Upper lobe of left lung (tissue), 6 donors: ENCODE data around the gene MAP2K5. TPM values are rescaled to one million over a fixed set of nuclear protein-coding genes. Genes with fewer than 3 reads are reported as not detected.
A peak's percentile ranks its signal among the peaks of the same experiment; 100 is the strongest.

Source experiments
- ATAC-seq, 2 donors: fragments of 200-7000 bp; cut with Tn5 transposase; one replicate each; pipeline ENCODE4 v1.9.1; 2022; ENCODE audit warnings: mild to moderate bottlenecking in 2 of 2, moderate library complexity in 2 of 2; ENCODE audit not compliant: low FRiP score in 2 of 2
- DNase-seq, 2 donors: peaks; one replicate each; pipeline ENCODE4 v3.0.0-alpha.2; 2019 to 2020
- H3K27ac ChIP-seq, 4 donors: fragments of 200-600 bp; sonication (generic); one replicate each; pipeline ENCODE4 v1.5.1; 2016 to 2019
- H3K27me3 ChIP-seq, 4 donors: fragments of 200-600 bp; sonication (generic); one replicate each; pipeline ENCODE4 v1.5.1; 2017 to 2019
- H3K36me3 ChIP-seq, 4 donors: fragments of 200-600 bp; sonication (generic); one replicate each; pipeline ENCODE4 v1.5.1; 2016 to 2019
- H3K4me1 ChIP-seq, 4 donors: fragments of 200-600 bp; sonication (generic); one replicate each; pipeline ENCODE4 v1.5.1; 2018 to 2019
- H3K4me3 ChIP-seq, 4 donors: fragments of 200-600 bp; sonication (generic); one replicate each; pipeline ENCODE4 v1.5.1; 2017 to 2019; ENCODE audit warnings: mild to moderate bottlenecking in 2 of 4, moderate library complexity in 1 of 4
- H3K9me3 ChIP-seq, 4 donors: fragments of 200-600 bp; sonication (generic); one replicate each; pipeline ENCODE4 v1.5.1; 2018 to 2019
- EP300 ChIP-seq, 4 donors: sonication (generic); formaldehyde crosslinking; IDR thresholded peaks; one replicate each; pipeline ENCODE4 v1.5.1; 2017; ENCODE audit warnings: antibody characterized with exemption in 4 of 4, control low read depth in 2 of 4
- POLR2A ChIP-seq, 4 donors: fragments of 450-650 bp; IDR thresholded peaks; one replicate each; pipeline ENCODE4 v1.5.1; 2016 to 2017; ENCODE audit warnings: antibody characterized with exemption in 4 of 4, mild to moderate bottlenecking in 2 of 4
- POLR2AphosphoS5 ChIP-seq, 2 donors: sonication (generic); formaldehyde crosslinking; IDR thresholded peaks; one replicate each; pipeline ENCODE4 v1.5.1; 2017; ENCODE audit warnings: antibody characterized with exemption in 2 of 2
- WGBS, 2 donors: methylation state at CpG; one replicate each; pipeline ENCODE4 v1.1.5; 2017 to 2018; 5-methylcytosine and 5-hydroxymethylcytosine counted together
- total RNA-seq, 6 donors: library from RNA; depleted of rRNA in 4 of 6; stranded (reverse); fragments of >200 nt in 4 of 6; gene quantifications; one replicate each; pipeline versions ENCODE4 v1.1.0 to v1.2.1, GENCODE V29; 2016 to 2021
- TF ChIP-seq, protein P1 (sequence below), 6 experiments: fragments of 450-650 bp in 4 of 6; fragments of 200-600 bp in 2 of 6; sonication (generic) in 2 of 6; IDR thresholded peaks; one replicate each; pipeline ENCODE4 v1.5.1; 2016 to 2019; ENCODE audit warnings: antibody characterized with exemption in 6 of 6
- donor health status: DM: no; HTN: no; CAD: no; lungs with moderate emphysema.
- donor health status: DM: no; HTN: yes; CAD: no; lungs with severe emphysema.

MAP2K5 gene
- total RNA-seq, 6 donors from 2014 or later: 7.8 to 25.6 (median 16.0) TPM

- H3K36me3 ChIP-seq: no peaks in the 10 kb centered on the region
- H3K4me3 ChIP-seq: peak overlapping the region in 3 of 4 donors; percentile 33 to 53 (median 45)
- no peak for ATAC-seq
- 3 to 5% methylated on average over 13 to 16 of the region's 16 CpGs for WGBS, 2 donors
- no peak for TF ChIP-seq POLR2AphosphoS5 (IDR thresholded peaks at IDR 0.05)
- TF ChIP-seq, protein P1, sequence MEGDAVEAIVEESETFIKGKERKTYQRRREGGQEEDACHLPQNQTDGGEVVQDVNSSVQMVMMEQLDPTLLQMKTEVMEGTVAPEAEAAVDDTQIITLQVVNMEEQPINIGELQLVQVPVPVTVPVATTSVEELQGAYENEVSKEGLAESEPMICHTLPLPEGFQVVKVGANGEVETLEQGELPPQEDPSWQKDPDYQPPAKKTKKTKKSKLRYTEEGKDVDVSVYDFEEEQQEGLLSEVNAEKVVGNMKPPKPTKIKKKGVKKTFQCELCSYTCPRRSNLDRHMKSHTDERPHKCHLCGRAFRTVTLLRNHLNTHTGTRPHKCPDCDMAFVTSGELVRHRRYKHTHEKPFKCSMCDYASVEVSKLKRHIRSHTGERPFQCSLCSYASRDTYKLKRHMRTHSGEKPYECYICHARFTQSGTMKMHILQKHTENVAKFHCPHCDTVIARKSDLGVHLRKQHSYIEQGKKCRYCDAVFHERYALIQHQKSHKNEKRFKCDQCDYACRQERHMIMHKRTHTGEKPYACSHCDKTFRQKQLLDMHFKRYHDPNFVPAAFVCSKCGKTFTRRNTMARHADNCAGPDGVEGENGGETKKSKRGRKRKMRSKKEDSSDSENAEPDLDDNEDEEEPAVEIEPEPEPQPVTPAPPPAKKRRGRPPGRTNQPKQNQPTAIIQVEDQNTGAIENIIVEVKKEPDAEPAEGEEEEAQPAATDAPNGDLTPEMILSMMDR (IDR thresholded peaks at IDR 0.05): no peak
- peaks cover 2 to 48% (median 29%) of the 10 kb centered on the region in 4 donors for H3K27me3 ChIP-seq
- peaks cover 42 to 61% (median 56%) of the 10 kb centered on the region in 4 donors for H3K4me1 ChIP-seq
- no peaks in the 10 kb centered on the region for H3K9me3 ChIP-seq
- no peak for DNase-seq
- H3K27ac ChIP-seq: no peak overlapping the region
These were observed 293.6 kb downstream of the MAP2K5 start for GRCh38 chr15:67836134-67836455.

- TF ChIP-seq, protein P1 (IDR thresholded peaks at IDR 0.05): peak; percentile 46 to 88 (median 59)
- TF ChIP-seq POLR2A (IDR thresholded peaks at IDR 0.05) (no peak), POLR2AphosphoS5 (IDR thresholded peaks at IDR 0.05) (no peak), EP300 (IDR thresholded peaks at IDR 0.05) (no peak)
- no peak for DNase-seq
- ATAC-seq: no peak
- no peaks in the 10 kb centered on the region for H3K36me3 ChIP-seq
- no peak overlapping the region for H3K27ac ChIP-seq
- H3K9me3 ChIP-seq: no peaks in the 10 kb centered on the region
- WGBS, 2 donors: 29 to 34% methylated on average over 7 to 8 of the region's 8 CpGs
- H3K4me3 ChIP-seq: peak overlapping the region in 3 of 4 donors; percentile 33 to 53 (median 45)
- peaks cover 46 to 65% (median 60%) of the 10 kb centered on the region in 4 donors for H3K4me1 ChIP-seq
- H3K27me3 ChIP-seq: peaks cover 2 to 44% (median 29%) of the 10 kb centered on the region in 4 donors
These were observed 294.0 kb downstream of the MAP2K5 start for GRCh38 chr15:67836477-67836876.

DNA sequence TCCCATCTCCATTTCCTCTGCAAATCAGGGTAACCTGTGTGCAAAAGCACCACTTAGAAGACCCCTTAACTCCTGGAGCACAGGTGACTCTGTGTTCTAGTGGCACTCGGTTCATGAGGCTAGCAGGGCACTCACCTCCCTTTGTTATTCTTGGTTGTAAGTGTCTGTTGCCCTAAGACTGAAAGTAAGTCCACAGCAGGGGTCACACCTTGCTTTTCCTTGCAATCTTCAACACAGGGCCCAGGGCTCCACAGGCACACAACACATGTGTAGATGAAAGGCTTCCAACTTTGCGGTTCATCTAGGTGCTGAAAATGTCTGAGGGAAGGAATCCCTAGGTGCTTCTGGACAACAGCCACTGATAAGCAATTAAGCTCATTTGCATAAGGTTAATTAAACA lies 294.5 kb downstream of the MAP2K5 start:
- DNase-seq: no peak
- no peak overlapping the region for H3K27ac ChIP-seq
- TF ChIP-seq, protein P1 (IDR thresholded peaks at IDR 0.05): no peak
- TF ChIP-seq POLR2AphosphoS5 (IDR thresholded peaks at IDR 0.05) (no peak), EP300 (IDR thresholded peaks at IDR 0.05) (no peak), POLR2A (IDR thresholded peaks at IDR 0.05) (no peak)
- H3K9me3 ChIP-seq: no peaks in the 10 kb centered on the region
- peaks cover 2 to 40% (median 27%) of the 10 kb centered on the region in 4 donors for H3K27me3 ChIP-seq
- no peak overlapping the region for H3K4me3 ChIP-seq
- WGBS, 2 donors: 62 to 65% methylated on average over 2 of the region's 2 CpGs
- no peak for ATAC-seq
- no peaks in the 10 kb centered on the region for H3K36me3 ChIP-seq
- peaks cover 46 to 66% (median 61%) of the 10 kb centered on the region in 4 donors for H3K4me1 ChIP-seq

GRCh38 chr15:67838789-67839332 lies 296.4 kb downstream of the MAP2K5 start:
- H3K27ac ChIP-seq: peak overlapping the region; percentile 59 to 99 (median 95)
- WGBS, 2 donors: 9 to 19% methylated on average over 16 to 25 of the region's 25 CpGs
- H3K4me3 ChIP-seq: peak overlapping the region in 3 of 4 donors; percentile 72 to 91 (median 75)
- peaks cover 2 to 21% (median 16%) of the 10 kb centered on the region in 4 donors for H3K27me3 ChIP-seq
- peaks cover 37 to 50% (median 48%) of the 10 kb centered on the region in 4 donors for H3K4me1 ChIP-seq
- peak; percentile 86 to 90 for DNase-seq
- H3K36me3 ChIP-seq: no peaks in the 10 kb centered on the region
- H3K9me3 ChIP-seq: no peaks in the 10 kb centered on the region
- peak in 1 of 4 donors; percentile 20 for TF ChIP-seq POLR2A (IDR thresholded peaks at IDR 0.05)
- TF ChIP-seq, protein P1 (IDR thresholded peaks at IDR 0.05): peak in 5 of 6 experiments; percentile 10 to 48 (median 26)
- no peak for TF ChIP-seq EP300 (IDR thresholded peaks at IDR 0.05)
- TF ChIP-seq POLR2AphosphoS5 (IDR thresholded peaks at IDR 0.05): peak in 1 of 2 donors; percentile 15
- ATAC-seq: peak; percentile 45 to 74

- peaks cover 1 to 15% (median 14%) of the 10 kb centered on the region in 4 donors for H3K27me3 ChIP-seq
- peaks cover 31 to 44% (median 43%) of the 10 kb centered on the region in 4 donors for H3K4me1 ChIP-seq
- TF ChIP-seq EP300 (IDR thresholded peaks at IDR 0.05): no peak
- TF ChIP-seq POLR2AphosphoS5 (IDR thresholded peaks at IDR 0.05): peak in 1 of 2 donors; percentile 17
- WGBS, 2 donors: 1 to 2% methylated on average over 12 of the region's 12 CpGs
- DNase-seq: no peak
- peak in 1 of 2 donors; percentile 25 for ATAC-seq
- peak overlapping the region; percentile 93 to 99 (median 98) for H3K27ac ChIP-seq
- H3K4me3 ChIP-seq: peak overlapping the region in 3 of 4 donors; percentile 72 to 91 (median 75)
- no peaks in the 10 kb centered on the region for H3K9me3 ChIP-seq
- no peaks in the 10 kb centered on the region for H3K36me3 ChIP-seq
These were observed 297.0 kb downstream of the MAP2K5 start for GRCh38 chr15:67839499-67839928.
